Thoracic aorta endothelial cell (primary cell): ENCODE data around the gene DUSP15. TPM values are rescaled to one million over a fixed set of nuclear protein-coding genes. Genes with fewer than 3 reads are reported as not detected.

Experiments
- small RNA-seq: library from RNA; depleted of rRNA; stranded (forward); fragments of <200 nt; gene quantifications from one replicate; pipeline ENCODE3, GENCODE V24; 2012
- total RNA-seq: library from RNA; depleted of rRNA; stranded (reverse); fragments of >200 nt; gene quantifications from 2 replicates; pipeline ENCODE4 v1.2.3, GENCODE V29; 2012

The DUSP15 gene
- 0.43 TPM in 1 of 2 replicates, not detected in the other for total RNA-seq

GRCh38 chr20:31869942-31870725, at the start of gene DUSP15, which contains the start of gene TTLL9:
TSS of gene DUSP15 (minus strand) at chr20:31870527. CDS start at chr20:31870337, 190 bp downstream.
TSS of gene TTLL9 (plus strand) at chr20:31870634. CDS start at chr20:31871127, 493 bp downstream.

GRCh38 chr20:31845300-31845863, 24.9 kb downstream of the DUSP15 start, which contains the start of gene FOXS1:
TSS of gene FOXS1 (minus strand) at chr20:31845604. CDS start at chr20:31845542, 62 bp downstream.

GRCh38 chr20:31819083-31819784, 51.1 kb downstream of the DUSP15 start, which contains the start of gene MYLK2:
TSS of gene MYLK2 (plus strand) at chr20:31819356. CDS start at chr20:31819581, 225 bp downstream.

Small RNAs within 50 kb of the gene (small RNA-seq; reads per million reads assigned to genes)
- 8.9 reads per million, percentile 91 among the genes with 10 or more reads in this experiment for gene RNU1-94P

Other genes with a start within 250 kb of the DUSP15 start
- gene COX4I2, start 232.6 kb downstream of the DUSP15 start, total RNA-seq: not detected in 2 replicates
- gene BCL2L1, start 147.7 kb downstream of the DUSP15 start, total RNA-seq: 172 and 212 TPM in 2 replicates
- 120 and 177 TPM in 2 replicates for gene TPX2, start 131.2 kb downstream of the DUSP15 start, total RNA-seq
- 0.29 and 0.40 TPM in 2 replicates for gene MYLK2, start 51.2 kb downstream of the DUSP15 start, total RNA-seq
- not detected in 2 replicates for gene FOXS1, start 24.9 kb downstream of the DUSP15 start, total RNA-seq
- gene TTLL9, start 107 bp upstream of the DUSP15 start, total RNA-seq: not detected in 2 replicates
- 3.8 and 4.7 TPM in 2 replicates for gene PDRG1, start 81.5 kb upstream of the DUSP15 start, total RNA-seq
- gene XKR7, start 97.6 kb upstream of the DUSP15 start, total RNA-seq: not detected in 2 replicates
- gene CCM2L, start 139.9 kb upstream of the DUSP15 start, total RNA-seq: 5.5 and 10.0 TPM in 2 replicates
- not detected in 2 replicates for gene HCK, start 181.7 kb upstream of the DUSP15 start, total RNA-seq
- gene TM9SF4, start 239.2 kb upstream of the DUSP15 start, total RNA-seq: 42.7 and 45.6 TPM in 2 replicates